Measurements from ENCODE around the gene PTPRM. TPM values are rescaled to one million over a fixed set of nuclear protein-coding genes. Genes with fewer than 3 reads are reported as not detected.

The PTPRM gene
- total and polyA plus RNA-seq, 2 of the 8 experiments (the other 6 are each of a cell fraction or from before 2014, with no cell fraction given) = 4.1 to 7.0 TPM

DNA sequence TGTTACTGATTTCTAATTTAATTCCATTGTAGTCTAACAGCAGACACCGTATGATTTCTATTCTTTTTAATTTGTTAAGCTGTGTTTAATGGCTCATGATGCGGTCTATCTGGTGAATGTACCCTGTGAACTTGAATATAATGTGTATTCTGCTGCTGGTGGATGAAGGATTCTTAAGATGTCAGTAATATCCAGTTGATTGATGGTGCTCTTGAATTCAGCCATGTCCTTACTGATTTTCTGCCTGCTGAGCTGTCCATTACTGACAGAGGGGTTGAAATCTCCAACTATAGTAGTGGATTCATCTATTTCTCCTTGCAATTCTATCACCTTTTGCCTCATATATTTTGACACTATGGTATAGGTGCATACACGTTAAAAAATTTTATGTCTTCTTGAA, 668.8 kb downstream of the PTPRM start (continued):
- TF ChIP-seq CHD7 (IDR thresholded peaks at IDR 0.05; ENCODE audit: insufficient replicate concordance, low read length) = no peak
- no peak for TF ChIP-seq HDAC6 (IDR thresholded peaks at IDR 0.05; ENCODE audit: low read depth, low read length)
- TF ChIP-seq BRCA1 (IDR thresholded peaks at IDR 0.05; ENCODE audit: low read depth, low read length) = no peak
- no peak for TF ChIP-seq HDAC2 (IDR thresholded peaks at IDR 0.05; ENCODE audit: borderline replicate concordance in 1 of 2, low read depth in 2 of 2, low read length in 2 of 2)
- no peak for TF ChIP-seq SIRT6 (IDR thresholded peaks at IDR 0.05; ENCODE audit: low read length)
